Stimulated activated CD8-positive, alpha-beta memory T cell treated with anti-CD3 and anti-CD28 coated beads, Interleukin-7, amount 100 ng/mL, for 1 hour (primary cell): Measurements from ENCODE around the gene RNF114.
"Not testable (repeated sequence)": the region's sequence is repeated elsewhere in the genome, so short reads cannot be mapped to it uniquely, and the experiment has no call there.

Source experiments
- DNase-seq, 2 donors: peaks; one replicate each; pipeline ENCODE4 v3.0.0-alpha.2; 2020; ENCODE audit warnings: low read depth in 2 of 2

RNF114 gene

GRCh38 chr20:49928411-49929141 is 7.6 kb upstream of the RNF114 start:
- peak; percentile 57 to 72 for DNase-seq

GRCh38 chr20:49929142-49929494 is 7.1 kb upstream of the RNF114 start:
- no peak for DNase-seq

GRCh38 chr20:49935746-49936152 is 448 bp upstream of the RNF114 start:
- DNase-seq = no peak

- no peak for DNase-seq
These were observed 1.1 kb downstream of the RNF114 start for GRCh38 chr20:49937027-49937929.

GRCh38 chr20:49938173-49939163 is 2.3 kb downstream of the RNF114 start:
- no peak for DNase-seq

- no peak for DNase-seq
These were observed 5.3 kb downstream of the RNF114 start for GRCh38 chr20:49941456-49941855.

GRCh38 chr20:49942303-49942702 is 6.1 kb downstream of the RNF114 start:
- DNase-seq = no peak

- no peak for DNase-seq
These were observed 6.7 kb downstream of the RNF114 start for GRCh38 chr20:49942942-49943341.

- no peak for DNase-seq
These were observed 9.1 kb downstream of the RNF114 start for GRCh38 chr20:49945306-49945700.

- no peak for DNase-seq
These were observed 9.7 kb downstream of the RNF114 start for GRCh38 chr20:49945701-49946477.

GRCh38 chr20:49948178-49948577 is 12.0 kb downstream of the RNF114 start:
- DNase-seq = no peak

- no peak for DNase-seq
These were observed 12.8 kb downstream of the RNF114 start for GRCh38 chr20:49948809-49949507.

GRCh38 chr20:49951151-49951550 is 15.0 kb downstream of the RNF114 start:
- DNase-seq = no peak

GRCh38 chr20:49955167-49955566 is 19.0 kb downstream of the RNF114 start:
- no peak for DNase-seq

GRCh38 chr20:49955830-49956396 is 19.7 kb downstream of the RNF114 start:
- not testable (repeated sequence) for DNase-seq

- DNase-seq = no peak
These were observed 20.5 kb downstream of the RNF114 start for GRCh38 chr20:49956689-49957088.

- DNase-seq = not testable (repeated sequence)
These were observed 21.1 kb downstream of the RNF114 start for GRCh38 chr20:49957089-49957938.

- DNase-seq = no peak
These were observed 25.2 kb downstream of the RNF114 start for GRCh38 chr20:49961413-49961812.
